HepG2 (cell line): ENCODE results near the gene TANGO2. TPM values are rescaled to one million over a fixed set of nuclear protein-coding genes. Genes with fewer than 3 reads are reported as not detected.

Experiments
- ATAC-seq: fragments of 200-7000 bp; cut with Tn5 transposase; 3 replicates; pipeline ENCODE4 v1.9.1; 2020; ENCODE audit warnings: mild to moderate bottlenecking, moderate library complexity
- BruUV-seq: library from RNA; stranded (reverse); fragments of 400-500 nt; replicated peaks from 2 replicates; lab custom pipeline; 2021; lab: Mats Ljungman, UMichigan
- CTCF ChIA-PET: fragments of 300-600 bp; formaldehyde crosslinking; extraction: SDS; loops from one replicate; lab custom pipeline; 2021; ENCODE audit warnings: low total read pairs, inconsistent platforms, low intra/inter-chr PET ratio; lab: Yijun Ruan, JAX
- POLR2A ChIA-PET: fragments of 350-600 bp; sonication (Branson Sonifier 250); formaldehyde crosslinking; loops from one replicate; lab custom pipeline; 2020; ENCODE audit warnings: antibody characterized with exemption, inconsistent platforms; lab: Yijun Ruan, JAX
- DNase-seq: peaks from one replicate; pipeline ENCODE4 v3.0.0-alpha.2; 2015; ENCODE audit warnings: low spot score
- FAIRE-seq: peaks from 3 replicates; lab custom pipeline; 2011; peaks lifted over from hg19 to GRCh38; lab: Jason Lieb, UNC
- H2AFZ ChIP-seq: one replicate; pipeline ENCODE4 v1.6.1; 2011; ENCODE audit warnings: low read length, inconsistent platforms
- H3K27ac ChIP-seq: fragments of 300-600 bp; 3 replicates; pipeline ENCODE4 v1.8.0; 2011; ENCODE audit warnings: mixed run types, mild to moderate bottlenecking, mixed read lengths, low read length, inconsistent platforms; ENCODE audit not compliant: insufficient read depth; ENCODE audit errors: extremely low read length
- H3K27me3 ChIP-seq, 2 experiments: fragments of 200-600 bp in 1 of 2; 2 replicates in 1 of 2; 3 replicates in 1 of 2; pipeline versions ENCODE4 v1.6.0 to v1.8.0; 2011; ENCODE audit warnings: low read length in 2 of 2, mild to moderate bottlenecking in 2 of 2, moderate library complexity in 2 of 2, inconsistent platforms in 1 of 2; ENCODE audit not compliant: insufficient read depth in 2 of 2, control insufficient read depth in 1 of 2
- H3K36me3 ChIP-seq, 2 experiments: fragments of 200-600 bp in 1 of 2; replicated peaks in 1 of 2; 2 replicates in 1 of 2; 3 replicates in 1 of 2; pipeline versions ENCODE4 v1.5.1 to v1.8.0; 2011; ENCODE audit warnings: low read length in 2 of 2, inconsistent platforms in 1 of 2; ENCODE audit not compliant: insufficient read depth in 2 of 2, control insufficient read depth in 1 of 2
- H3K4me1 ChIP-seq: 2 replicates; pipeline ENCODE4 v1.5.1; 2012; ENCODE audit warnings: low read length, inconsistent platforms; ENCODE audit not compliant: insufficient read depth
- H3K4me2 ChIP-seq: 2 replicates; pipeline ENCODE4 v1.6.0; 2011; ENCODE audit warnings: low read depth, low read length, inconsistent platforms
- H3K4me3 ChIP-seq, 3 experiments: fragments of 200-600 bp in 1 of 3; sonication (generic), shearing (Covaris generic) in 1 of 3; replicated peaks in 1 of 3; 2 replicates each; pipeline ENCODE4 v1.5.1; 2011 to 2016; ENCODE audit warnings: low read length in 3 of 3, inconsistent platforms in 2 of 3, low read depth in 2 of 3, mild to moderate bottlenecking in 2 of 3, control low read depth in 1 of 3, mixed read lengths in 1 of 3; ENCODE audit not compliant: insufficient read depth in 1 of 3
- H3K79me2 ChIP-seq: one replicate; pipeline ENCODE4 v1.6.1; 2011; ENCODE audit warnings: low read length, inconsistent platforms; ENCODE audit not compliant: insufficient read depth
- H3K9ac ChIP-seq: 2 replicates; pipeline ENCODE4 v1.6.0; 2011; ENCODE audit warnings: mild to moderate bottlenecking, low read depth, low read length, inconsistent platforms; ENCODE audit not compliant: insufficient read depth
- H3K9me3 ChIP-seq: 2 replicates; pipeline ENCODE4 v1.5.1; 2012; ENCODE audit warnings: mild to moderate bottlenecking, low read length
- H4K20me1 ChIP-seq: 2 replicates; pipeline ENCODE4 v1.6.0; 2011; ENCODE audit warnings: inconsistent platforms, mild to moderate bottlenecking, low read length, moderate library complexity; ENCODE audit not compliant: insufficient read depth
- SKI ChIP-seq: fragments of 450-650 bp; IDR thresholded peaks from one replicate; pipeline ENCODE4 v1.6.1; 2018; ENCODE audit warnings: mild to moderate bottlenecking; ENCODE audit not compliant: partially characterized antibody
- USF2 ChIP-seq, 2 experiments: sonication (generic) in 1 of 2; formaldehyde crosslinking in 1 of 2; IDR thresholded peaks; 2 replicates each; pipeline versions ENCODE4 v1.5.1 to v1.6.1; 2011 to 2020; ENCODE audit warnings: borderline replicate concordance in 1 of 2, low read depth in 1 of 2, low read length in 1 of 2, mild to moderate bottlenecking in 1 of 2, missing genetic modification reagents in 1 of 2, moderate library complexity in 1 of 2
- ZFP1 ChIP-seq: IDR thresholded peaks from 2 replicates; pipeline ENCODE4 v1.6.1; 2016
- ZFP82 ChIP-seq: sonication (generic); formaldehyde crosslinking; IDR thresholded peaks from 2 replicates; pipeline ENCODE4 v1.5.1; 2020; ENCODE audit warnings: mild to moderate bottlenecking, missing genetic modification reagents, borderline replicate concordance
- ZNF260 ChIP-seq: sonication (generic); formaldehyde crosslinking; IDR thresholded peaks from 2 replicates; pipeline ENCODE4 v1.4.0; 2020; ENCODE audit warnings: missing genetic modification reagents, low read depth, mild to moderate bottlenecking, borderline replicate concordance
- ZNF577 ChIP-seq: sonication (generic); formaldehyde crosslinking; IDR thresholded peaks from 2 replicates; pipeline ENCODE4 v1.4.0; 2020; ENCODE audit warnings: mild to moderate bottlenecking, low read depth, missing genetic modification reagents, borderline replicate concordance
- ZNF780A ChIP-seq: sonication (generic); formaldehyde crosslinking; IDR thresholded peaks from 2 replicates; pipeline ENCODE4 v1.8.0; 2022; ENCODE audit warnings: mild to moderate bottlenecking, missing genetic modification reagents, moderate library complexity
- ZSCAN9 ChIP-seq: IDR thresholded peaks from 2 replicates; pipeline ENCODE4 v1.6.1; 2016; ENCODE audit warnings: borderline replicate concordance
- WGBS: methylation state at CpG from one replicate; pipeline ENCODE4 v1.1.6; 2017; ENCODE audit warnings: low lambda C conversion rate; 5-methylcytosine and 5-hydroxymethylcytosine counted together
- in situ Hi-C: cut with HindIII; loops from 2 replicates; pipeline ENCODE4 v1.10.0; 2017; ENCODE audit warnings: low pct_unique_long_range_greater_than_20kb; ENCODE audit not compliant: extremely low pct_ligation_motif_present
- intact Hi-C: fragments of 100-400 bp; cut with micrococcal nuclease; formaldehyde crosslinking; loops from one replicate; pipeline ENCODE4 v1.10.0; 2022; ENCODE audit not compliant: unreplicated experiment
- polyA plus RNA-seq, 8 experiments: library from polyadenylated mRNA; depleted of rRNA in 3 of 8; stranded (reverse) in 7 of 8; unstranded in 1 of 8; fragments of >200 nt; fragmentation: Illumina TruSeq in 4 of 8; extraction: Trizol in 4 of 8; gene quantifications; 2 replicates each; pipeline versions ENCODE4 v1.2.1 to v1.2.3, GENCODE V29; 2011 to 2016; ENCODE audit warnings: low read depth in 4 of 8, missing spikeins in 1 of 8, mixed read lengths in 1 of 8; ENCODE audit not compliant: insufficient read depth in 1 of 8
- total RNA-seq, 5 experiments: library from RNA; depleted of rRNA; stranded (reverse); fragments of >200 nt; fragmentation: Illumina TruSeq; extraction: Trizol; gene quantifications; 2 replicates each; pipeline ENCODE4 v1.2.3, GENCODE V29; 2016; ENCODE audit warnings: low read depth in 1 of 5
- TF ChIP-seq, protein P1 (sequence below): conservative IDR thresholded peaks from 2 replicates; pipeline ENCODE4 v1.6.1; 2018; ENCODE audit warnings: missing genetic modification reagents
- TF ChIP-seq, protein P2 (sequence below): sonication (generic); formaldehyde crosslinking; IDR thresholded peaks from 2 replicates; pipeline ENCODE4 v1.8.0; 2022; ENCODE audit warnings: mild to moderate bottlenecking, missing genetic modification reagents

TANGO2 gene
- total and polyA plus RNA-seq, 2 of the 13 experiments (the other 11 are each of a cell fraction or from before 2014, with no cell fraction given), result 12.9 to 14.8 TPM

GRCh38 chr22:20024225-20024624 is 3.3 kb downstream of the TANGO2 start:
- Histone ChIP-seq H3K9me3 (no peaks in the 10 kb centered on the region), H3K27ac (no peak overlapping the region), H3K9ac (no peak overlapping the region), H3K79me2 (peaks cover 12% of the 10 kb centered on the region), H4K20me1 (no peaks in the 10 kb centered on the region), H3K4me1 (peaks cover 29% of the 10 kb centered on the region), H2AFZ (no peak overlapping the region), H3K4me3 (no peak overlapping the region), H3K36me3 (0 out of 5 replicates have a peak, but pooled peaks cover 0 to 1% of the 10 kb centered on the region in 2 experiments), H3K27me3 (no peaks in the 10 kb centered on the region), H3K4me2 (no peak overlapping the region)
- ATAC-seq, result no peak
- ChIA-PET POLR2A (no interaction called here), CTCF (no interaction called here)
- FAIRE-seq, result no peak
- 85% methylated on average over 12 of the region's 13 CpGs for WGBS
- in situ Hi-C loops, result no loop called here
- intact Hi-C loops, result no loop called here
- no peak for DNase-seq
- no TSS peak for BruUV-seq
- TF ChIP-seq SKI, result no peak
- TF ChIP-seq ZFP82 (CRISPR knock-in tag), result no peak
- TF ChIP-seq ZNF780A (CRISPR knock-in tag), result no peak
- TF ChIP-seq, protein P1, sequence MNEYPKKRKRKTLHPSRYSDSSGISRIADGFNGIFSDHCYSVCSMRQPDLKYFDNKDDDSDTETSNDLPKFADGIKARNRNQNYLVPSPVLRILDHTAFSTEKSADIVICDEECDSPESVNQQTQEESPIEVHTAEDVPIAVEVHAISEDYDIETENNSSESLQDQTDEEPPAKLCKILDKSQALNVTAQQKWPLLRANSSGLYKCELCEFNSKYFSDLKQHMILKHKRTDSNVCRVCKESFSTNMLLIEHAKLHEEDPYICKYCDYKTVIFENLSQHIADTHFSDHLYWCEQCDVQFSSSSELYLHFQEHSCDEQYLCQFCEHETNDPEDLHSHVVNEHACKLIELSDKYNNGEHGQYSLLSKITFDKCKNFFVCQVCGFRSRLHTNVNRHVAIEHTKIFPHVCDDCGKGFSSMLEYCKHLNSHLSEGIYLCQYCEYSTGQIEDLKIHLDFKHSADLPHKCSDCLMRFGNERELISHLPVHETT (CRISPR knock-in tag), result no peak

- no peaks in the 10 kb centered on the region for H4K20me1 ChIP-seq
- CTCF ChIA-PET, result no interaction called here
- BruUV-seq, result no TSS peak
- intact Hi-C loops (no loop called here), in situ Hi-C loops (no loop called here)
- FAIRE-seq (no peak), DNase-seq (no peak), ATAC-seq (no peak)
- peaks cover 12% of the 10 kb centered on the region for H3K79me2 ChIP-seq
- 94% methylated on average over 15 of the region's 15 CpGs for WGBS
- H3K9ac ChIP-seq, result no peak overlapping the region
- H3K4me3 ChIP-seq, result no peak overlapping the region
- H3K36me3 ChIP-seq, result 0 out of 5 replicates have a peak, but pooled peaks cover 0 to 1% of the 10 kb centered on the region in 2 experiments
- H3K4me1 ChIP-seq, result peaks cover 24% of the 10 kb centered on the region
- H2AFZ ChIP-seq, result no peak overlapping the region
- no peak overlapping the region for H3K4me2 ChIP-seq
- no peak overlapping the region for H3K27ac ChIP-seq
- H3K9me3 ChIP-seq, result no peaks in the 10 kb centered on the region
- POLR2A ChIA-PET, result no interaction called here
- no peaks in the 10 kb centered on the region for H3K27me3 ChIP-seq
- TF ChIP-seq, protein P2, sequence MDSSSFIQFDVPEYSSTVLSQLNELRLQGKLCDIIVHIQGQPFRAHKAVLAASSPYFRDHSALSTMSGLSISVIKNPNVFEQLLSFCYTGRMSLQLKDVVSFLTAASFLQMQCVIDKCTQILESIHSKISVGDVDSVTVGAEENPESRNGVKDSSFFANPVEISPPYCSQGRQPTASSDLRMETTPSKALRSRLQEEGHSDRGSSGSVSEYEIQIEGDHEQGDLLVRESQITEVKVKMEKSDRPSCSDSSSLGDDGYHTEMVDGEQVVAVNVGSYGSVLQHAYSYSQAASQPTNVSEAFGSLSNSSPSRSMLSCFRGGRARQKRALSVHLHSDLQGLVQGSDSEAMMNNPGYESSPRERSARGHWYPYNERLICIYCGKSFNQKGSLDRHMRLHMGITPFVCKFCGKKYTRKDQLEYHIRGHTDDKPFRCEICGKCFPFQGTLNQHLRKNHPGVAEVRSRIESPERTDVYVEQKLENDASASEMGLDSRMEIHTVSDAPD (CRISPR knock-in tag), result no peak
- TF ChIP-seq USF2 (IDR thresholded peaks at IDR 0.05; ENCODE audit: low read depth, low read length) (no peak), USF2 (CRISPR knock-in tag; IDR thresholded peaks at IDR 0.05; ENCODE audit: borderline replicate concordance) (no peak), ZNF260 (CRISPR knock-in tag) (no peak), ZSCAN9 (CRISPR knock-in tag) (no peak), ZNF577 (CRISPR knock-in tag) (no peak), ZFP1 (no peak)
Observed at GRCh38 chr22:20024650-20025397, 3.9 kb downstream of the TANGO2 start.
